Pancreas (tissue), 10 donors: ENCODE measurements around the gene APBA1. TPM values are rescaled to one million over a fixed set of nuclear protein-coding genes. Genes with fewer than 3 reads are reported as not detected.

Source experiments
- ATAC-seq, 4 donors: fragments of 200-7000 bp; cut with Tn5 transposase; one replicate each; pipeline versions ENCODE4 v1.8.0 to v1.9.1; 2020; ENCODE audit warnings: mild to moderate bottlenecking in 4 of 4, moderate library complexity in 4 of 4
- DNase-seq, 6 donors: peaks; one replicate each; pipeline ENCODE4 v3.0.0-alpha.2; 2020
- FAIRE-seq: peaks from 2 replicates; lab custom pipeline; 2012; peaks lifted over from hg19 to GRCh38; lab: Jason Lieb, UNC
- H3K27ac ChIP-seq, 4 donors: fragments of 200-600 bp; sonication (generic); 1 replicate in 3 of 4; 2 replicates in 1 of 4; pipeline versions ENCODE4 v1.5.0 to v1.8.0; 2020
- H3K27me3 ChIP-seq, 4 donors: fragments of 200-600 bp; one replicate each; pipeline ENCODE4 v1.8.0; 2021
- H3K36me3 ChIP-seq, 3 donors: fragments of 200-600 bp; sonication (generic) in 1 of 3; one replicate each; pipeline versions ENCODE4 v1.5.0 to v1.8.0; 2020 to 2021
- H3K4me1 ChIP-seq, 3 donors: fragments of 200-600 bp; one replicate each; pipeline ENCODE4 v1.8.0; 2021
- H3K4me3 ChIP-seq, 4 donors: fragments of 200-600 bp; sonication (generic) in 2 of 4; one replicate each; pipeline versions ENCODE4 v1.5.0 to v1.8.0; 2020 to 2021
- H3K9me3 ChIP-seq, 4 donors: fragments of 200-600 bp; one replicate each; pipeline ENCODE4 v1.8.0; 2021
- WGBS, 2 donors: extraction: QIAGEN DNeasy Blood & Tissue Kit; methylation state at CpG; one replicate each; pipeline ENCODE4 v1.1.7; 2013; 5-methylcytosine and 5-hydroxymethylcytosine counted together
- intact Hi-C, 3 donors: fragments of 100-400 bp; cut with DNase I; formaldehyde crosslinking; loops; one replicate each; pipeline versions ENCODE4 v1.11.1 to v1.14.2; 2022
- polyA plus RNA-seq, 2 donors: library from polyadenylated mRNA; stranded (reverse); fragments of 200-250 nt; gene quantifications; one replicate each; pipeline ENCODE4 v1.2.3, GENCODE V29; 2013
- total RNA-seq, 6 donors: library from RNA; stranded (reverse); fragmentation: NEBNext Ultra II Directional in 4 of 6; extraction: Animal tissue kit (Norgen Biotek cat#: 25700) in 4 of 6; gene quantifications; one replicate each; pipeline versions ENCODE4 v1.2.1 to v1.2.4, GENCODE V29; 2021 to 2023
- TF ChIP-seq, protein P1 (sequence below), 4 donors: fragments of 200-600 bp; sonication (generic) in 3 of 4; IDR thresholded peaks; one replicate each; pipeline versions ENCODE4 v1.5.0 to v1.8.0; 2021; ENCODE audit warnings: antibody characterized with exemption in 4 of 4
- donor health status: healthy with polysubstance abuse.
- donor health status: DM: no; HTN: no; CAD: no; lungs with moderate emphysema.
- donor health status: DM: no; HTN: no; CAD: no.
- donor health status: control.
- donor health status: control.
- donor health status: Bipolar disorder and iron deficiency.
- donor health status: DM: yes; HTN: yes; CAD: no.
- donor health status: DM: no; HTN: no; CAD: no.
- donor health status: DM: no; HTN: no; CAD: no.
- donor health status: DM: yes; HTN: yes; CAD: no.

Gene APBA1
- total and polyA plus RNA-seq, 8 donors: 0.68 to 3.2 (median 2.2) TPM

DNA sequence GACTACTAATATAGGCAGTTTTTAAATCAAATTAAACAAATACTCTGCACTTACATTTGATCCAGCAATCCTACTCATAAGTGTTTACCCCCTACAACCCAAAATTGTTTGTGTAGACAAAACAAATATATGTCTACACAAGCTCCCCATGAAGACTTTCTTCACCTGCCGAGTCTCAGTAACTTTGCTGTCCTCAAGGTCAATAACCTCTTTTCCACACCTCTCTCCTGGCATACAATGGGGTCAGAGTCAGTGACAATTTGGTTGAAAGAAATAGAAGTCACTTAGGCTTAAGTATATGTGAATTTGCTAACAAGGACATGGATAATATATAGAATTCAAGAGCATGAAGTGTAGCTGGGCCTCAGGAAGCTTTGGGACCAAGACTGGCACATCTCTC, 29.1 kb downstream of the APBA1 start:
- H3K4me1 ChIP-seq: peaks cover 3 to 8% (median 4%) of the 10 kb centered on the region in 3 donors
- intact Hi-C loops: no loop called here
- TF ChIP-seq, protein P1, sequence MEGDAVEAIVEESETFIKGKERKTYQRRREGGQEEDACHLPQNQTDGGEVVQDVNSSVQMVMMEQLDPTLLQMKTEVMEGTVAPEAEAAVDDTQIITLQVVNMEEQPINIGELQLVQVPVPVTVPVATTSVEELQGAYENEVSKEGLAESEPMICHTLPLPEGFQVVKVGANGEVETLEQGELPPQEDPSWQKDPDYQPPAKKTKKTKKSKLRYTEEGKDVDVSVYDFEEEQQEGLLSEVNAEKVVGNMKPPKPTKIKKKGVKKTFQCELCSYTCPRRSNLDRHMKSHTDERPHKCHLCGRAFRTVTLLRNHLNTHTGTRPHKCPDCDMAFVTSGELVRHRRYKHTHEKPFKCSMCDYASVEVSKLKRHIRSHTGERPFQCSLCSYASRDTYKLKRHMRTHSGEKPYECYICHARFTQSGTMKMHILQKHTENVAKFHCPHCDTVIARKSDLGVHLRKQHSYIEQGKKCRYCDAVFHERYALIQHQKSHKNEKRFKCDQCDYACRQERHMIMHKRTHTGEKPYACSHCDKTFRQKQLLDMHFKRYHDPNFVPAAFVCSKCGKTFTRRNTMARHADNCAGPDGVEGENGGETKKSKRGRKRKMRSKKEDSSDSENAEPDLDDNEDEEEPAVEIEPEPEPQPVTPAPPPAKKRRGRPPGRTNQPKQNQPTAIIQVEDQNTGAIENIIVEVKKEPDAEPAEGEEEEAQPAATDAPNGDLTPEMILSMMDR (IDR thresholded peaks at IDR 0.05): no peak
- no peaks in the 10 kb centered on the region for H3K9me3 ChIP-seq
- ATAC-seq: no peak
- no peaks in the 10 kb centered on the region for H3K36me3 ChIP-seq
- WGBS, 2 donors: 76 to 91% methylated on average over 1 of the region's 1 CpG
- no peak for FAIRE-seq
- no peaks in the 10 kb centered on the region for H3K27me3 ChIP-seq
- no peak overlapping the region for H3K4me3 ChIP-seq
- no peak for DNase-seq
- H3K27ac ChIP-seq: no peak overlapping the region

DNA sequence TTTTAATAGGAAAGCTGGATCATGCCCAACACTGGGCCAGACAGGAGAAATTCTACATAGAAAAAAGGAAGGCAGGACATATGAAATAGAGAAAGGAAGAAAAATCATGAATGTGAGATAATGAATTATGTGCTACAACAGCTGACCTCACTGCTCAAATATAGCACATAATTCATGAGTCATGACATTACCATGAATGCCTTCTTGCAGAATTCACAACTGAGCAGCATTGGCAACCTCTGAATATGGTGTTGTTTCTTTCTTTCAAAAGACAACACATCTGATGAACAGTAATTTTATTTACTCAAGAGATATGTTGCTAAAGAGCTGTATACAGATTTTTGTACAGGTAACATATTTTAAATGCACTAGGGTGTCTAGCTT, 34.4 kb downstream of the APBA1 start:
- ATAC-seq: peak in 1 of 4 donors; percentile 40
- FAIRE-seq: no peak
- intact Hi-C loops: no loop called here
- no peaks in the 10 kb centered on the region for H3K4me1 ChIP-seq
- TF ChIP-seq, protein P1 (IDR thresholded peaks at IDR 0.05): no peak
- no peak for DNase-seq
- no peaks in the 10 kb centered on the region for H3K27me3 ChIP-seq
- no peaks in the 10 kb centered on the region for H3K36me3 ChIP-seq
- no peaks in the 10 kb centered on the region for H3K9me3 ChIP-seq
- H3K27ac ChIP-seq: no peak overlapping the region
- no peak overlapping the region for H3K4me3 ChIP-seq

DNA sequence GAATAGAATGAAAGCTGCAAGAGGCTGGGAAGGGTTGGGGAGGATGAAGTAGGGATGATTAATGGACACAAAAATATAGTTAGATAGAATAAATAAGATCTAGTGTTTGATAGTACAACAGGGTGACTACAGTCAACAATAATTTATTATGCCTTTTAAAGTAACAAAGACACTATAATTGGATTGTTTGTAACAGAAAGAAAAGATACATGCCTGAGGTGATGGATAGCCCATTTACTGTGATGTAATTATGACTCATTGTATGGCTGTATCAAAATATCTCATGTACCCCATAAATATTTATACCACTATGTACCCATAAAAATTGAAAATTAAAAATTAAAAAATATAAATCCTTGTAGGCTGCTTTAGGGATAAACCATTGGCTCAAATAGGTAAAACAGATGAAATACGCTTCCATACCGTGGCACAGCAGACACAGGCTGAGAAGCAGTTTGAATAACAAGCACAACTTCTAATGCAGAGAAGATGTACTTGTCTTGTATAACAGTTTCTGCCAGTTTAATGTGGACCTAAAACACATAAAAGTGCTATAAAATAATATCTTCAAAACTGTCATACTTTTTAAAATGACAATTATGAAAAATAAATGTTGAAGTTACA, 34.9 kb downstream of the APBA1 start:
- WGBS, 2 donors: 94 to 98% methylated on average over 2 of the region's 2 CpGs
- intact Hi-C loops: no loop called here
- DNase-seq (no peak), ATAC-seq (no peak), FAIRE-seq (no peak)
- TF ChIP-seq, protein P1 (IDR thresholded peaks at IDR 0.05): no peak
- Histone ChIP-seq H3K27ac (no peak overlapping the region), H3K9me3 (no peaks in the 10 kb centered on the region), H3K36me3 (no peaks in the 10 kb centered on the region), H3K4me3 (no peak overlapping the region), H3K27me3 (no peaks in the 10 kb centered on the region), H3K4me1 (no peaks in the 10 kb centered on the region)

DNA sequence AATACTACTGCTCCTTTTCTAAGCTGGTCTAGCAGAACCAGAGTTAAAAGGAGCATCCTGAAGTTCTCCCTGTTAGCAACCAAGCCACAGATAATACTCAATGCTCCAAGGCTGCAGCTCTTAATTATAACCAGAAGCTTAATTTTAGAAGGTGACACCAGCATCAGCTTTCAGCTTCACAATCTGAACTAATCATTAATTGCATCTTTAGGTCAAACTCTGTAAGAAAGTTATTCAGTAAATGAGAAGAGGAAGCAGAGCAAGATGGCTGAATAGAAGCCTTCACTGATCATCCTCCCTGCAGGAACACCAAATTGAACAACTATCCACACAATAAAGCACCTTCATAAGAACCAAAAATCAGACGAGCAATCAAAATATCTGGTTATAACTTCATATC, 38.5 kb downstream of the APBA1 start:
- no peaks in the 10 kb centered on the region for H3K36me3 ChIP-seq
- intact Hi-C loops: no loop called here
- no peak overlapping the region for H3K4me3 ChIP-seq
- H3K27ac ChIP-seq: no peak overlapping the region
- ATAC-seq: no peak
- no peaks in the 10 kb centered on the region for H3K9me3 ChIP-seq
- TF ChIP-seq, protein P1 (IDR thresholded peaks at IDR 0.05): no peak
- FAIRE-seq: no peak
- H3K27me3 ChIP-seq: no peaks in the 10 kb centered on the region
- H3K4me1 ChIP-seq: no peaks in the 10 kb centered on the region
- 58 to 71% methylated on average over 1 of the region's 1 CpG for WGBS, 2 donors
- no peak for DNase-seq

DNA sequence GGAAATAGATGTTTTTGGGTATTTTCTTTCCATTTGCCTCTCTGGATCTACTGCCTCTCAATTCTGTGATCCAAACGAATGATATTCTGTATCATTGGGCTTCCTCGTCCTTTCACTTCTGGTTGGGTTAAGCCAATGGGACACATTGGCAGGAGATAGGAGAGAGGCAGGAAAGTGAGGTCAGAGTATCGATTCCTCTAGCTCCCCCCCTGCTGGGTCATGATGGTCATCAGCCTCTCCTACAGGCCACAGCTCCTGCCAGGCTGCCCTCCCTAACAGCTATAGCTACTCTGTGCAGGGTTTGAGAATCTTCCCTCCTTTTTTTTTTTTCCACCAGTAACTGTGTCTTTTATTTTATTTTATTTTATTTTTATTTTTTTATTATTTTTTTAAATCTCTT, 39.4 kb downstream of the APBA1 start:
- H3K27me3 ChIP-seq: no peaks in the 10 kb centered on the region
- H3K4me3 ChIP-seq: no peak overlapping the region
- FAIRE-seq: no peak
- ATAC-seq: no peak
- no peaks in the 10 kb centered on the region for H3K36me3 ChIP-seq
- H3K27ac ChIP-seq: no peak overlapping the region
- TF ChIP-seq, protein P1 (IDR thresholded peaks at IDR 0.05): no peak
- H3K4me1 ChIP-seq: no peaks in the 10 kb centered on the region
- no peaks in the 10 kb centered on the region for H3K9me3 ChIP-seq
- 50 to 53% methylated on average over 3 of the region's 3 CpGs for WGBS, 2 donors
- DNase-seq: no peak
- intact Hi-C loops: no loop called here
